22Rv1 (cell line): ENCODE data around the gene BAHCC1.

ENCODE experiments used
- H3K27ac ChIP-seq: fragments of 450-650 bp; 2 replicates; pipeline ENCODE4 v1.5.1; 2017
- ZFX ChIP-seq: fragments of 450-650 bp; IDR thresholded peaks from 2 replicates; pipeline ENCODE4 v1.6.1; 2017; ENCODE audit warnings: antibody characterized with exemption, borderline replicate concordance
- TF ChIP-seq, protein P1 (sequence below): fragments of 450-650 bp; IDR thresholded peaks from 2 replicates; pipeline ENCODE4 v1.5.1; 2017; ENCODE audit warnings: mild to moderate bottlenecking

BAHCC1 gene

DNA sequence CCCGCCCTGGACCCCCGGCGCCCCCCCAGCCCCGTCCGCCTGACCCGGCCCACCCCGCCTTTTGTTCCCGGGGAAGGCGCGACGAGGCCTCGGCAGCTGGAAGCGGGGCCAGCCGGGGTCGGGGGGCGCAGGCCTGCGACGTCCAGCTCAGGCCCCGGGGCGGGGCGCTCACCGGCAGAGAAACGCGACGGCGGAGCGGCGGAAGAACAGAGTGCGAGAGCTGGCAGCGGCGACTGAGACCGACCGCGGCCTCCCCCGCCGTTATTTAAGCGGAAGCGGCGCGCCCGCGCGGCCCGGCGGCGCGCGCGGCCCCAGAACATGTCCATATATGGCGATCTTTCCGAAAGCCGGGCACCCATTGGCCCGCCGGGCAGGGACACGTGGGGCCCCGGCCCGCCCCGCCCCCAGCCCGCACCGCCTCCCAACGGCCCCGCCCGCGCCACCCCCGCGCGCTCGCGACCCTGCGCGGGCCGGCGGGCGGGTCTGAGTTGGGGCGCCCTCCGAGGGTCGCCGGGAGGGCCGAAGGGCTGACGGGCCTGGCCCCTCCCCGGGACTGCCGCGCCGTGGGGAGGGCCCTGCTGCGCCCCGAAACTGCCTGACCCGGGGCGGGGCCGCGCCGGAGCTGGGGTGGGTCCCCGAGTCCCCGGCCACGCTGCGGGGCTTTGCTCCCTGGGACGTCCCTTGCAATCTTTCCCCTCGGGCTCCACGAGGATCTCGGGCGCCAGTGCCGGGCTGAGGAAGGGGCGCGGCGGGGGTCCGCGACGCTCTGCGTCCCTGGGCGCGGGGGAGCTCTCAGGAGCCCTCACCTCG lies 117.5 kb downstream of the BAHCC1 start, which contains the start of gene ACTG1:
Gene ACTG1, minus strand, starts transcription at position 238 of the 810 bp plus-strand sequence. CDS start 445 bp downstream, outside the sequence.
- H3K27ac ChIP-seq, result peak within 1 kb of the TSS; percentile 100
- TF ChIP-seq, protein P1, sequence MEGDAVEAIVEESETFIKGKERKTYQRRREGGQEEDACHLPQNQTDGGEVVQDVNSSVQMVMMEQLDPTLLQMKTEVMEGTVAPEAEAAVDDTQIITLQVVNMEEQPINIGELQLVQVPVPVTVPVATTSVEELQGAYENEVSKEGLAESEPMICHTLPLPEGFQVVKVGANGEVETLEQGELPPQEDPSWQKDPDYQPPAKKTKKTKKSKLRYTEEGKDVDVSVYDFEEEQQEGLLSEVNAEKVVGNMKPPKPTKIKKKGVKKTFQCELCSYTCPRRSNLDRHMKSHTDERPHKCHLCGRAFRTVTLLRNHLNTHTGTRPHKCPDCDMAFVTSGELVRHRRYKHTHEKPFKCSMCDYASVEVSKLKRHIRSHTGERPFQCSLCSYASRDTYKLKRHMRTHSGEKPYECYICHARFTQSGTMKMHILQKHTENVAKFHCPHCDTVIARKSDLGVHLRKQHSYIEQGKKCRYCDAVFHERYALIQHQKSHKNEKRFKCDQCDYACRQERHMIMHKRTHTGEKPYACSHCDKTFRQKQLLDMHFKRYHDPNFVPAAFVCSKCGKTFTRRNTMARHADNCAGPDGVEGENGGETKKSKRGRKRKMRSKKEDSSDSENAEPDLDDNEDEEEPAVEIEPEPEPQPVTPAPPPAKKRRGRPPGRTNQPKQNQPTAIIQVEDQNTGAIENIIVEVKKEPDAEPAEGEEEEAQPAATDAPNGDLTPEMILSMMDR, result no peak
- no peak for TF ChIP-seq ZFX

DNA sequence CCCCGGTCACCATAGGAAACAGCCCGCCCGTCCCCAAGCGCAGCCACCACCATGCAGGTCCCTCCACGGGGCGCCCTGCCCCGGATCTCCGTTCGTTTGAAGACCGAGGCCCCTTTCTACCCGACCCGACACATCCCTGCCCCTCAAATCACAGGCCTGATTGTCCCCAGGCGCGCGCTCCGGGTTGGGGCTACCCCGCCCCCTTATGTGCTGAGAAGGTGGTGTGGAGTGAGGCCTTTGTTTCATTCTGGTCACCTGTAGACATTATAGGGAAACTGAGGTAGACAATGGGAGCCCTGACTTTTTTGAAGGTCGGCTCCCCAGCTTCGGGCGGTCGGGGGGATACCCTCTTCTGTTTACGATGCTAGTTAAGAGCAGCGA lies 118.1 kb downstream of the BAHCC1 start:
- TF ChIP-seq, protein P1, result 0 out of 2 replicates have a peak, but pooled peaks have one; percentile 9
- TF ChIP-seq ZFX, result no peak
- H3K27ac ChIP-seq, result peak overlapping the region; percentile 100

DNA sequence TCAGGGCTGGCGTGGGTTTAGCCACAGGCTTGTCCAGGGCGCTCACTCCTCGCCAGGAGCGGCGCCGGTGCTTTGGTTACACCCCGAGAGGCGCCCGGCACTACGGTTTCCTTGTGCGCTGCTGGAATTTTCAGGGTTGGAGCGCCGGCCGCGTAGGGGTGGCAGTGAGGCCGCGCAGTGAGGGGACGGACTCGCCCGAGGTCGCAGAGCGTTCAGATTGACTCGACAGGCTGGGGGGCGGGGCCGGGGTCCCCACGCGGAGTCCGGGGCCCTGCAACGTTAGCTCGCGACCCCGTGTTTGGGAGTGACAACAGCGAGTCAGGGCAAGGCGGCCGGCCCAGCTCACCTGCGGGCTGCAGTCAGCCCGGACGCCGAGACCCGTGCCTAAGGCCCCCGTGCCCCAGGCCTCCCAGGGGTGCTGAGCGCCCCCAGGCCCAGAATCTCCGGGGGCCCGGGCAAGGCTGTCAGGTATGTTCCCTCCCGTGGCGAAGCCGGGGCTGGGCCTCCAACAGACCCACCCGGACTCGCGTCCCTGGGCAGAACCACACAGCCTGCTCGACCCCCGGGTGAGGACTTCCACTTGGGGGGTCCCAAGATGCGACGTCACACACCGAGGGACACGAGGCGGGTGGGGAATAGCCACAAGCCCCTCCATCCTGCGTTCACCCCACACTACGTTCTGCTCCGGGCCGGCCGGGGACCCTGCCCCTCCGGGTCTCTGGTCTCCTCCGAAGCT lies 118.7 kb downstream of the BAHCC1 start:
- H3K27ac ChIP-seq, result peak overlapping the region; percentile 100
- TF ChIP-seq, protein P1, result no peak
- TF ChIP-seq ZFX, result no peak

DNA sequence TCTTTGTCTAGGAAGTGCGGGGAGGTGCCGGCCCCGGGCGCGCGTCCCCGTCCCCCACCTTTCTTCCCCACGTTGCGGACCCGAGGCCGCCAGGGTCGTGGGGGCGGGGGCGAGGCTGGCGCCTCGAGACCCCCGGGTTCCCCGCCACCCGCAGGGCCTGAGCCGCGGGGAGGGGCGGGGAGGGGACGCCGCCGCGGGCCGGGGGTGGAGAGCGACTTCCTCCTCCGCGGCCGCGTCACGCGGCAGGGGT lies 119.2 kb downstream of the BAHCC1 start:
- H3K27ac ChIP-seq, result peak overlapping the region; percentile 100

DNA sequence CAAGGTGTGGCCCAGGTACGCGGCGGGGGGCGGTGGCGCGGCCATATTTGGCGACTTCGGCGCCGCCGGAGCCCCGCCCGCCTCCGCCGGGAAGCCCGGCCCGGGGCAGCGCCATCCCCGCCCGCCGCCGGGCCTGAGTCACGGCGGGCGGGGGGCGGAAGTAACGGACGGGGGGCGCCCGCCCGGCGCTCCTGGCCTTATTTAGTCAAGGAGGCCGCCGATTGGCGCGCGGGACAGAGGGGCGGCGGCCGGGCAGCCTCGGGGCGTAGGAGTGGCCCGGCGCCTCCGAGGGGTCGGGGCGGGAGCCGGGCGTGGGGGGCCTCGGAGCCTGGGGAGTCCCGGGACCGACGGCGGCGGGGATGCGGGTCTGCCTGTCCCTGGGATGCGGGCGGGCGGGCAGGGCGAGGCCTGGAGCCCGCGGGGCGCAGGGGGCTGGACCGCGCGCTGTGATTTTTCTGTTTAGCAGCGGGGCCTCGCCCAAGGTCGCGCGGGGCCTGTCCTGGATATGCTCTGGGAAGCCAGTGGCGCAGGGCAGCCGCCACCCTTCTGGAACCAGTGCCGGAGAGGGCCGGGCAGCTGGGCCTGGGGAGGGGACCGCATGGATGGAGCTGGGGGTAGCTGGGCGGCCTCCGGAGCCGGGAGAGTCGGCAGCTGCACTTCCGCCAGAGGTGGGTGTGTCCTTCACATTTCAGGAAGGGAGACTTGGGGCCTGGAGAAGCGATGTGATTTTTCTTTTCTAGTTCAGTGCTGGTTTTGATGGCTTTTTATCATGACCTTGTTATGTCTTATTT lies 119.7 kb downstream of the BAHCC1 start:
- peak overlapping the region; percentile 100 for H3K27ac ChIP-seq
- TF ChIP-seq, protein P1, result no peak

More for the DNA sequence above, 119.2 kb downstream of the BAHCC1 start:
- TF ChIP-seq, protein P1, result no peak
- TF ChIP-seq ZFX, result no peak

DNA sequence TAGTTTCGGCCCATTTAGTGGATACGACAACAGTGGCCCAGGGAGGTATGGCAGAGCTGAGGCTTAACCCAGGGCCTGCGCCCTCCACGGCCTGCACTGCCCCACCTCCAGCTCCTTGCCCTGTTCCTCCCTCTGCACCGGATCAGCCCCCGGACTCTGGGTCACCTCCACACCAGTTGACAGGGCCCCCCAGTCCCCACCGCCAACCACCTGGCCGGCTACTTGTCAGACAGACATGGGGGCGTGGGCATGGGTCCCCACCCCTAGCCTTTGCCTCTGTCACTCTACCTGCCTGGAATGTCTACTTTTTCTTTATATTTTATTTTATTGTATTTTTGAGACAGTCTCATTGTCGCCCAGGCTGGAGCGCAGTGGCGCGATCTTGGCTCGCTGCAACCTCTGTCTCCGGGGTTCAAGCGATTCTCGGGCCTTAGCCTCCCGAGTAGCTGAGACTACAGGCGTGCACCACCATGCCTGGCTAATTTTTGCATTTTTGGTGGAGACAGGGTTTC lies 120.3 kb downstream of the BAHCC1 start:
- TF ChIP-seq ZFX, result no peak
- TF ChIP-seq, protein P1, result no peak
- peak overlapping the region; percentile 100 for H3K27ac ChIP-seq
